Measurements from ENCODE around the gene COL4A2. TPM values are rescaled to one million over a fixed set of nuclear protein-coding genes. Genes with fewer than 3 reads are reported as not detected.

The COL4A2 gene
- total RNA-seq, 6 donors from 2014 or later: 169 to 458 (median 258) TPM

DNA sequence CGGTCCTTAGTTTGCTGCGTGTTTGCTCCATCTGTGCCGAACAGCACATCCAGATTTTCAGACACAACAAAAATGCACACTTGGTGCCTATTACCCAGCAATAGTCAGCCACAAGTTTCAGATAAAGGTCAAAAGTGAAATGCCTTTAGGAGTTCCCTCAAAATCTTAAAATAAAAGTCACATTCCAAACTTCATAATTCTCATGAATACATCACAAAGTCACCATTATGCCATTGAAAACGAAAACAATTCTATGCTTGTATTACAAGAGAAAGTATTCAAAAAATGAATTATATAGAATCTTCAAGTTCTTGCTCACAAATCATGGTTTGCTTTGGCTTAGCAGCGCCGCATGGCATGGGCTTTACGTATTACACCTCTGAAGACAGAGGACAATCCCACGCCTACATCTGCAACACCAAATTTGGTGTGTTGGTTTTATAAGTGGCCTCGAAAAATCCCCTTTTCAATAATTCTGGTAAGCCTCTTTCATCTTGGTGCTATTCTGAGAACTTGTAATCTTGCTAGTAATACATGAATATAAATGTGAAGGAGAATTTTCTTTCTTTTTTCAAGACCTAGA lies 26.8 kb upstream of the COL4A2 start:
- peaks cover 0 to 11% (median 5%) of the 10 kb centered on the region in 4 donors for H3K4me1 ChIP-seq
- peak overlapping the region in 1 of 4 donors; percentile 12 for H3K27ac ChIP-seq
- DNase-seq (no peak), ATAC-seq (ENCODE audit: low FRiP score in 2 of 2) (no peak)
- no peaks in the 10 kb centered on the region for H3K9me3 ChIP-seq
- TF ChIP-seq EP300 (IDR thresholded peaks at IDR 0.05) (no peak), POLR2A (IDR thresholded peaks at IDR 0.05) (no peak), CTCF (IDR thresholded peaks at IDR 0.05) (no peak), POLR2AphosphoS5 (IDR thresholded peaks at IDR 0.05) (no peak)
- WGBS, 2 donors: 80 to 82% methylated on average over 9 of the region's 9 CpGs
- H3K4me3 ChIP-seq: no peak overlapping the region
- H3K27me3 ChIP-seq: no peaks in the 10 kb centered on the region
- no peaks in the 10 kb centered on the region for H3K36me3 ChIP-seq

DNA sequence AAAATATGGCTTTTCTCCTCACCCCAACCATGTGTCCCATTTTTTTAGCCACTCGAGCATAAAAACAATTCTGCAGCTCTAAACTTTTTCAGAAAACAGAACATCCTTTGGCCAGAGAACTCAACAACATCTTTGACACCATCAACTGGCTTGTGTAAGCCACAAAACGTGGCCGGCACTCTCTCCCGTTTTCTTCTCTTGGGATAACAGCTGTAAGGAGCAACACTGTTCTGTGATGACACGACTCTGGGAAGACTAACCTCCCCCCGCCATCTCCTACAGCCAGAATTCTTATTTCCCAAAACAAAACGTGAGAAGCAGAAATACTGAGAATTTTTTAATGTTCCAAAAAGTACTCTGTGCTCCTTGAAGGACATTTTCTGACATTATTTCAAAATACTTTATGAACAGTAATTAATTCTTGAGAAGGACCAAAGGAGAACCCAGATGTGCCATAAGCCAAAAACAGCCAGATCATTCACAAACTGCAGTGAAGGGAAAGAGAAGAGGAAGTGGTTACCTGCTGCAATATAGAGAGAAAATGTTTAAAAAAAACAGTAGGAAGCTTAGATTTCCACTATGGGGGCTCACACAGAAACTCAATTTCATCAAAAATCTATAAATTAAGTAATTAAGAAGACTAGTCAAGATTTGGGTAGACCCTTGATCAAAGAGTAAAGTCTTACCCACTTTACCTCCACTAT lies 25.9 kb upstream of the COL4A2 start:
- WGBS, 2 donors: 69 to 80% methylated on average over 7 of the region's 7 CpGs
- no peak overlapping the region for H3K27ac ChIP-seq

DNA sequence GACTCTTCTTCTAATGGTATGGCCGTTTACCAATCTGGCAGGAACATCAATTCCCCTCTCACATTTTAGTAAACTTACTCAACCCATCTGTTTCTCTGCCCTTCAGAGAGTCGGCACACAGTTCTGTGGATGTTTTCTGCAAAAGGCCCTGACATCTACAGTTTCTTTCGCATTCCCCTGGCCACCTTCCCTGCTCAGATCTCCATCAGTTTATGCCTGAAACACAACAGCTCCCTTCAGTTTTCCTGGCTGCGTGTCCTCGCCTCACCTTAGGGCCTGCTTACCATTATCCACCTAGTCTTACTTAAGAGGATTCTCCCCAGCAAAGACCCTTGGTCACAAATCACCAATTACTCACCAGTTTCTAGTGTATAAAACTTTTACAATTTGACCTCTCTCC lies 25.3 kb upstream of the COL4A2 start:
- TF ChIP-seq EP300 (IDR thresholded peaks at IDR 0.05): no peak
- Histone ChIP-seq H3K27ac (no peak overlapping the region), H3K27me3 (no peaks in the 10 kb centered on the region), H3K4me1 (peaks cover 8 to 16% (median 14%) of the 10 kb centered on the region in 4 donors), H3K9me3 (no peaks in the 10 kb centered on the region), H3K4me3 (no peak overlapping the region), H3K36me3 (no peaks in the 10 kb centered on the region)
- ATAC-seq (ENCODE audit: low FRiP score in 2 of 2): no peak
- no peak for DNase-seq
- WGBS, 2 donors: 86 to 87% methylated on average over 5 of the region's 5 CpGs

More for the DNA sequence above, 25.9 kb upstream of the COL4A2 start:
- peaks cover 2 to 14% (median 8%) of the 10 kb centered on the region in 4 donors for H3K4me1 ChIP-seq
- H3K36me3 ChIP-seq: no peaks in the 10 kb centered on the region
- H3K9me3 ChIP-seq: no peaks in the 10 kb centered on the region
- H3K27me3 ChIP-seq: no peaks in the 10 kb centered on the region
- no peak overlapping the region for H3K4me3 ChIP-seq
- DNase-seq (no peak), ATAC-seq (ENCODE audit: low FRiP score in 2 of 2) (no peak)
- TF ChIP-seq POLR2AphosphoS5 (IDR thresholded peaks at IDR 0.05): no peak
- TF ChIP-seq CTCF (IDR thresholded peaks at IDR 0.05): no peak
- TF ChIP-seq POLR2A (IDR thresholded peaks at IDR 0.05): no peak
- TF ChIP-seq EP300 (IDR thresholded peaks at IDR 0.05): no peak

DNA sequence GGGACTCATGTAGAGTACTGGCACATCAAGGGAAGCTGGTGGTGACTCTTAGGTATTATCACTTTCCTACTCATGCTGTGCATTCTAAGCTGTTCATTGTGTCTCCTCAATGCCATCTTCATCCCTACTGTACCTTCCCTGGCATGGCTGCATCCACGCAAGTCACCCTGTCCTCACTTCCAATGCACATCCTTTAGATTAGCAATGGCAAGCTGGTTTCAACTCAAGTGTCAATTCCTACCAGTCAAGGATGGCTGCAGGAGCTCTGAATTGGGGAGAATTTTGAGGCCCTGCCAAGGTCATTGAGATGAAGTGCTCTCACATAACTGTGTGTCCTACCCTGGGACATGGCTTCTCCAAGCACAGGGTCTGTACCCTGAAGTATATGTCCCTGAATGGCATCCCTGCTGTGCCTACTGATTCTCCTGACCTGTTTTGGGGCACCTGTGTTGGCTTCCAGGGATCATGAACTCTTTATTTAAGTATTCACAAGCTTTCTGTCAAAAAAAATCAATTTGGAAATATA lies 24.7 kb upstream of the COL4A2 start:
- Histone ChIP-seq H3K27ac (no peak overlapping the region), H3K36me3 (no peaks in the 10 kb centered on the region), H3K4me1 (peaks cover 11 to 19% (median 17%) of the 10 kb centered on the region in 4 donors), H3K9me3 (no peaks in the 10 kb centered on the region), H3K27me3 (no peaks in the 10 kb centered on the region), H3K4me3 (no peak overlapping the region)
- no peak for DNase-seq
- 92 to 93% methylated on average over 1 of the region's 1 CpG for WGBS, 2 donors
- TF ChIP-seq POLR2AphosphoS5 (IDR thresholded peaks at IDR 0.05) (no peak), CTCF (IDR thresholded peaks at IDR 0.05) (no peak), POLR2A (IDR thresholded peaks at IDR 0.05) (no peak), EP300 (IDR thresholded peaks at IDR 0.05) (no peak)
- ATAC-seq (ENCODE audit: low FRiP score in 2 of 2): no peak

- no peaks in the 10 kb centered on the region for H3K27me3 ChIP-seq
- peak overlapping the region in 1 of 4 donors; percentile 8 for H3K27ac ChIP-seq
- no peak overlapping the region for H3K4me3 ChIP-seq
- TF ChIP-seq POLR2A (IDR thresholded peaks at IDR 0.05) (no peak), POLR2AphosphoS5 (IDR thresholded peaks at IDR 0.05) (no peak), EP300 (IDR thresholded peaks at IDR 0.05) (no peak), CTCF (IDR thresholded peaks at IDR 0.05) (no peak)
- H3K36me3 ChIP-seq: peaks cover 0 to 4% (median 0%) of the 10 kb centered on the region in 4 donors
- 78 to 82% methylated on average over 3 to 7 of the region's 7 CpGs for WGBS, 2 donors
- ATAC-seq (ENCODE audit: low FRiP score in 2 of 2) (no peak), DNase-seq (no peak)
- H3K4me1 ChIP-seq: peaks cover 11 to 20% (median 19%) of the 10 kb centered on the region in 4 donors
- H3K9me3 ChIP-seq: no peaks in the 10 kb centered on the region
Observed at GRCh38 chr13:110283736-110284517, 23.2 kb upstream of the COL4A2 start.
